ENCODE results near the gene ADGRG7.

DNA sequence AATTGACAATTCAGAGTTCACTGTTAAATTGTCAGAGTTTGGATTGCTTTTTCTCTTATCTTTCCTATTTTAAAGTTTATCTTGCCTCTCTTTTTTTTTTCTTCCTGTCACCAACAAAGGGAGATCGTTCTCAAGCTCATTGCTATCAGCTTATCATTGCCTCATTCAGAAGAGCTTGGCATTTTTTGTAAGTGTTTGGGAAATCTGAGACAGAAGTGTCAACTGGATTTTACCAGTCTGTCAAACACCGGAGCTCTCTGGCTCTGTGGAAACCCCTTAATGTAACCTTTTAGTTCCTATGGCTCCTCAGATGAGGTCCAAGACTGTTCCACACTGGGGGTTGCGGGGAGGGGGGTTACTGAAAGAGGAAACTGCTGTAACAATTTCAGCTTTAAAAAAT, 89.3 kb downstream of the ADGRG7 start:
- TF ChIP-seq, protein P1, sequence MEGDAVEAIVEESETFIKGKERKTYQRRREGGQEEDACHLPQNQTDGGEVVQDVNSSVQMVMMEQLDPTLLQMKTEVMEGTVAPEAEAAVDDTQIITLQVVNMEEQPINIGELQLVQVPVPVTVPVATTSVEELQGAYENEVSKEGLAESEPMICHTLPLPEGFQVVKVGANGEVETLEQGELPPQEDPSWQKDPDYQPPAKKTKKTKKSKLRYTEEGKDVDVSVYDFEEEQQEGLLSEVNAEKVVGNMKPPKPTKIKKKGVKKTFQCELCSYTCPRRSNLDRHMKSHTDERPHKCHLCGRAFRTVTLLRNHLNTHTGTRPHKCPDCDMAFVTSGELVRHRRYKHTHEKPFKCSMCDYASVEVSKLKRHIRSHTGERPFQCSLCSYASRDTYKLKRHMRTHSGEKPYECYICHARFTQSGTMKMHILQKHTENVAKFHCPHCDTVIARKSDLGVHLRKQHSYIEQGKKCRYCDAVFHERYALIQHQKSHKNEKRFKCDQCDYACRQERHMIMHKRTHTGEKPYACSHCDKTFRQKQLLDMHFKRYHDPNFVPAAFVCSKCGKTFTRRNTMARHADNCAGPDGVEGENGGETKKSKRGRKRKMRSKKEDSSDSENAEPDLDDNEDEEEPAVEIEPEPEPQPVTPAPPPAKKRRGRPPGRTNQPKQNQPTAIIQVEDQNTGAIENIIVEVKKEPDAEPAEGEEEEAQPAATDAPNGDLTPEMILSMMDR (IDR thresholded peaks at IDR 0.05): no peak
- no peak for TF ChIP-seq POLR2A (IDR thresholded peaks at IDR 0.05; ENCODE audit: low read depth)
- TF ChIP-seq POLR2AphosphoS5 (IDR thresholded peaks at IDR 0.05): no peak
- TF ChIP-seq EP300 (IDR thresholded peaks at IDR 0.05): no peak
